GM19463 (cell line): ENCODE data around the gene MPL.
"Not testable (repeated sequence)": the region's sequence is repeated elsewhere in the genome, so short reads cannot be mapped to it uniquely, and the experiment has no call there.

ENCODE experiments used
- ATAC-seq: cut with Tn5 transposase; IDR thresholded peaks from one replicate; pipeline ENCODE4 v1.9.1; 2021; ENCODE audit warnings: mild to moderate bottlenecking, moderate library complexity; ENCODE audit not compliant: unreplicated experiment

The MPL gene

DNA sequence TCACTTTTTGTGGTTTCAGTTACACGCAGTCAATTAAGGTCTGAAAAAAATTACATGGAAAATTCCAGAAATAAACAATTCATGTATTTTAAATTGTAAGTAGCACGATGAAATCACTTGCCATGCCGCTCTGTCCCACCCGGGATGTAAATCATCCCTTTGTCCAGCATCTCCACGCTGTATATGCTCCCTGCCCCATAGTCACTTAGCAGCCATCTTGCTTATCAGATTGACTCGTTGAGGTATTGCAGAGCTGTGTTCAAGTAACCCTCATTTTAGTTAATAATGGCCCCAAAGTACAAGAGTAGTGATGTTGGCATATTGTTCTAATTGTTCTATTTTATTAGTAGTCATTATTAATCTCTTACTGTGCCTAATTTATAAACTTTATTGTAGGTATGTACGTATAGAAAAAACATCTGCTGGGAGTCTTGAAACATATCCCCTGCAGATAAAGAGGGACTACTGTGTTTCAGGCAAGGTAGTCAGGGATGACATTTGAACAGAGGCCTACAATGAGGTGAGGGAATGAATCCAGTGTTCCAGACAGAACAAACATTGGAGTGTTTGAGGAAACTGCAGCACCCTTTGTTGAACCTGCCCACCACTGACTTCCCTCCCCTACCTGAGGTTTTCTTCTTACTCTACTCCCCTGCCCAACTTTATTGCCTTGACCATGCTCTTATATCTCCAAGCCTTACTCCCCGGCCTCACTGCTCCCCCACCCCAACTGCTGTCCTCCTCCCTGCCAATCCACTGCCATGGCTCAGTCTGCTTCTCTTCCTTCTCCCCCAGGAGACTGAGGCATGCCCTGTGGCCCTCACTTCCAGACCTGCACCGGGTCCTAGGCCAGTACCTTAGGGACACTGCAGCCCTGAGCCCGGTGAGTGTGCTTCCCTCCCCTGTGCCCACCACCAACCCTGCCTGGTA, 14.1 kb downstream of the MPL start:
- ATAC-seq, result no peak

DNA sequence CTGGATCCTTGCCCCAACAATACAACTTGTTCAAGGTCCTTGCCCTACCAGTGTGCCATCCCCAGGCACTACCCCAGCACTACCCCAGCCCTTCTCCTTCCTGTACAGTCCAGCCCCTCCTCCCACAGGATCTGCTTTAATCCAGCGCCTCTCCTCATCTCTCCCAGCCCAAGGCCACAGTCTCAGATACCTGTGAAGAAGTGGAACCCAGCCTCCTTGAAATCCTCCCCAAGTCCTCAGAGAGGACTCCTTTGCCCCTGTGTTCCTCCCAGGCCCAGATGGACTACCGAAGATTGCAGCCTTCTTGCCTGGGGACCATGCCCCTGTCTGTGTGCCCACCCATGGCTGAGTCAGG, 14.7 kb downstream of the MPL start:
- no peak for ATAC-seq

DNA sequence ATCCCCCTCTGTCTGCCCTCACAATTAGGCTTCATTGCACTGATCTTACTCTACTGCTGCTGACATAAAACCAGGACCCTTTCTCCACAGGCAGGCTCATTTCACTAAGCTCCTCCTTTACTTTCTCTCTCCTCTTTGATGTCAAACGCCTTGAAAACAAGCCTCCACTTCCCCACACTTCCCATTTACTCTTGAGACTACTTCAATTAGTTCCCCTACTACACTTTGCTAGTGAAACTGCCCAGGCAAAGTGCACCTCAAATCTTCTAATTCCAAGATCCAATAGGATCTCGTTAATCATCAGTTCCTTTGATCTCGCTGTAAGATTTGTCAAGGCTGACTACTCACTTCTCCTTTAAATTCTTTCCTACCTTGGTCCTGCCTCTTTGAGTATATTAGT, 15.3 kb downstream of the MPL start:
- ATAC-seq, result no peak

DNA sequence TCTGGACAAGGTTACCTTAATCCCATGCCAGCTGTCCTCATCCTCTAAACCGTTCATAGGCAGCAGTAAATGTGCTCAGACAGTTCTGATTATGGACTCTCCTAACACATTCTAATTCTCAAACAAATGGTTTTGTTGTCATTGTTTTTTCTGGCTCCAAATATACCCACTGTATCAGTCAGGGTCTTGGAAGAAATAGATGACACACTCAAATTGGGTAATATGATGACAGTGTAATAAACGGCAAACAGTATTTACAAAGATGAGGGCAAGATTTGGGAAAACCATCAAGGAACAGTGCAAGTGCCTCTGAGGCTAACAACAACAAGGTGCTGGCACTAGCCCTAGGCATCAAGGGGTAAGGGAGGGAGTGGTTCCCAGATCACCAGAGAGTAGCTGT, 16.9 kb downstream of the MPL start:
- no peak for ATAC-seq

DNA sequence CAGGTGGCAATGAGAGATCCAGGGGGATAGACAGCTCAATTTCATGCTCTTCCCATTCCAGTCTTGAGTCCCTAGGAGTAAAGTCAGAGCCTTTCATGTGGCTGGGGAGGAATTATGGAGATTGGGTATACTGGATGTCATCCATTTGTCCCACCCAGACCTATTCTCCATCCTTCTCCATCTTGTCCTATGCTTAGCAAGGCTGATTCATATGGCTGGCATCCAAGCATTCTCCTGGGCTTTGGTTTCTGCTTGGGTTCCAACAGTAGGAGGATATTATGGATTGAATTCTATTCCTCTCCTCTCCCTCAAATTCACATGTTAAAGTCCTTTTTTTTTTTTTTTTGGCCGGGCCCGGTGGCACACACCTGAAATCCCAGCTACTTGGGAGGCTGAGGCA, 17.3 kb downstream of the MPL start:
- no peak for ATAC-seq

DNA sequence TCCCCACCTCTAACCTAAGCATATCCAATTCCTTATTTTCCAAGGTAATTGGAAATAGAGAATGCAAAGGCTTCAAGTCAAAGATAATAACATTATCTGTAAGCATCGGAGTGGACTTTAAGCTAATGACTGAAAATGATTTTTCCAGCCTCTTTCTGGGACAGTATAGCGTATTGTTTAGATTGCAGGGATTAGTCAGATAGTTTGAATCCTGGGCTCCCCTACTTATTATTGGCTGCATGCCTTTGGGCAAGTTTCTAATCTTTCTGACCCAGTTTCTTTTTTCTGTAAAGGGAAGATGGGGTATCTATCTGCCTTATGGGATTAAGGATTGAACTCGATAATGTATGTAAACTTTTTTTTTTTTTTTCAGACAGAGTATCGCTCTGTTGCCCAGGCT, 19.6 kb downstream of the MPL start:
- no peak for ATAC-seq

DNA sequence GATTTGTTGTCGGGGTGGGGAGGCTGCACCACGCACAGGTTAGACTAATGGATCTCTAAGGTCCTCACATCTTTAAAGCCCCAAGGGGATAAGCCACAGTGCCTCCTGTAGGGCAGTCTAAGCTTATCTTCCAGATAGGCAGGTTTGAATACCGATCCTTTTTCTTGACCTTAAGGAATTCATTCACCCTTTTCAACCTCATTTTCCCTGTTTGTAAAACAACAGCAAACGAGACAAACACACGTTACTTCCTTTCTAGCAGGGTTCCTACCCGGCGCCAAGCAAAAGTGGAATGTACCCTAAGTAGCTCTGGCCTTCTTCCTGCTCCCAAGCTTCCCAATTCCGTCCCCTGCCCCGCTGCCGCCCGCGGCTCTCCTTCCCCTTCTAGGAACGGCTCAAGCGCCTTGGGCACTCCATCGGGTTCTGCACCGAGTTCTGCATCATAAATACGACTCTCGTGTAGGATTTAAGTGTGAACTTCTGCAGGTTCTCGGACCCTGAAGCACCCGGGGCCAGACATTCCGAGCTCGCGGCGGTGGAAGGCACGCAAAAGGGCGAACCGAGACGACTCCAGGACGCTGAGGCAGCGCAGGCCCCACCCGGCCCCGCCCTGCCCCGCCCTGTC, 20.6 kb downstream of the MPL start:
- peak; percentile 3 for ATAC-seq

DNA sequence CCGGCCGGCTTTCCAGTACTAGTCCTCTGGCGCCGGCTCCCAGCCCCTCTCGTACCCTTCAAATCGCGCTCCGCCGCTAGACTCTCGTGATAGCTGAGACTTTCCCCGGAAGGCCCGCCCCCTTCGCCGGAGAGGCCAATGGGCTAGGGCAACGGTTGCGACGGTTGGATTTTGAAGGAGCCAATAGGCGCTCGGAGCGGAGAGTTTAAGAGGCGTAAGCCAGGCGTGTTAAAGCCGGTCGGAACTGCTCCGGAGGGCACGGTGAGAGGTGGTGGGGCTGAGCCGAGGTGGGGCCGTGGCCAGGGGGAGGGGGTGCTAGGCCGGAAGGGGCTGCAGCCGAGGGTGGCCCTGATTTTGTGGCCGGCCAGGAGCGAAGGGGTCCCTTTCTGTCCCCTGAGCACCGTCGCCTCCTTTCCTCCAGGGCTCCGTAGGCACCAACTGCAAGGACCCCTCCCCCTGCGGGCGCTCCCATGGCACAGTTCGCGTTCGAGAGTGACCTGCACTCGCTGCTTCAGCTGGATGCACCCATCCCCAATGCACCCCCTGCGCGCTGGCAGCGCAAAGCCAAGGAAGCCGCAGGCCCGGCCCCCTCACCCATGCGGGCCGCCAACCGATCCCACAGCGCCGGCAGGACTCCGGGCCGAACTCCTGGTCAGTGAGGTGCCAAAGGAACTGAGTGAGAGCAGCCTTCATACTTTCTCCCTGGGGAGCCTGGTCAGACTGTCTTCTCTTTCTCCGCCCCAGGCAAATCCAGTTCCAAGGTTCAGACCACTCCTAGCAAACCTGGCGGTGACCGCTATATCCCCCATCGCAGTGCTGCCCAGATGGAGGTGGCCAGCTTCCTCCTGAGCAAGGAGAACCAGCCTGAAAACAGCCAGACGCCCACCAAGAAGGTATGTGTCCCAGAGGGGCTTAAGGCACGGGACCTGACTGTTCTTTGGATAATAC, 21.4 kb downstream of the MPL start, which contains the start of gene CDC20:
CDC20 (plus strand) TSS at position 236 of the 948 bp plus-strand sequence; CDS start at position 471, 235 bp downstream.
- ATAC-seq, result peak; percentile 96

DNA sequence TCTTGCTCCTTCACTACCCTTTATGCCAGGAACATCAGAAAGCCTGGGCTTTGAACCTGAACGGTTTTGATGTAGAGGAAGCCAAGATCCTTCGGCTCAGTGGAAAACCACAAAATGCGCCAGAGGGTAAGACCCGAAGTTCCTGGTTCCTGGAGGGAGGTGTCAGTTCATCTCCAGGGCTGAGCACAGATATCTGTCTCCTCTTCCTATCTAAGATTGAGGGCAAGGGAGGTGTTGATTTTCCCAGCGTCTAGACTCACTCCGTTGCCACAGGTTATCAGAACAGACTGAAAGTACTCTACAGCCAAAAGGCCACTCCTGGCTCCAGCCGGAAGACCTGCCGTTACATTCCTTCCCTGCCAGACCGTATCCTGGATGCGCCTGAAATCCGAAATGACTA, 22.1 kb downstream of the MPL start:
- no peak for ATAC-seq

DNA sequence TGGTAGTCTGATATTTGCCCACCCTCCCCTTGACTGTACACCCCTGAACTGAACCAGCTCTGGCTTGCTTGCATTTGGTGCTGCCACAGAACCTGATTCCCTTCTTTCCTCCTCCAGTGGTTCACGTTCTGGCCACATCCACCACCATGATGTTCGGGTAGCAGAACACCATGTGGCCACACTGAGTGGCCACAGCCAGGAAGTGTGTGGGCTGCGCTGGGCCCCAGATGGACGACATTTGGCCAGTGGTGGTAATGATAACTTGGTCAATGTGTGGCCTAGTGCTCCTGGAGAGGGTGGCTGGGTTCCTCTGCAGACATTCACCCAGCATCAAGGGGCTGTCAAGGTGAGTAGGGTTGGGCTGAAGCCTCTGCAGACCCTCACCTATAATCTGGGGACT, 23.0 kb downstream of the MPL start:
- ATAC-seq, result no peak

DNA sequence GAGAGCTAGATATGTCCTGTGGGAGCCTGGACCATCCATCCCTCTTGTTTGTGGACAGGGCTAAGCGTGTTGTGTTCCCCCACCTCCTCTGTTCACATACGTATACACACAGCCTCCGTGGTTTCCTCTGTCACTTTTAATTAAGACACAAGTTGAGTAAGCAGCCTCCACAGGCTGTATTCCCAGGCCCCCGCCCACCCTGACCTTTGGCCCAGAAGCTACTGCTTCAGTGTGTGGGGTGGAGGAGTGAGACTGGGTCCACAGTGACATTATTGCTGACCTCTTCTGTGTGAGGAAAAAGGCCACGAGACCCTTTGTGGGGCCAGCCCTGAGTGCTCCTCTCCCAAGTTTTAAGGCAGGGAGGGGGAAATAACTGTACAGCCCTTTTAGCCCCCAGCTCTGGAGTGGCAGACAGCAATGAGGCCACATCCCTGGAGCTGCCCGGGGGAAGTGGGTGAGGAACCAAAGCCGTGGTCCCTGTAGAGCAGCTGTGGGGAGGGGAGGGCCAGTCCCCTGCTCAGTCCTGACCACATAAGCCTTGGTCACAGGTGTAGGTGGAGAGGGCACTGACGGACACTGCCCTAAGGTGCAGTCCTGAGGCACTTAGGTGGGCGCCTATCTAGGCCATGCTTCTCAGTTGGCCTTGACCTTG, 25.8 kb downstream of the MPL start:
- ATAC-seq, result no peak

DNA sequence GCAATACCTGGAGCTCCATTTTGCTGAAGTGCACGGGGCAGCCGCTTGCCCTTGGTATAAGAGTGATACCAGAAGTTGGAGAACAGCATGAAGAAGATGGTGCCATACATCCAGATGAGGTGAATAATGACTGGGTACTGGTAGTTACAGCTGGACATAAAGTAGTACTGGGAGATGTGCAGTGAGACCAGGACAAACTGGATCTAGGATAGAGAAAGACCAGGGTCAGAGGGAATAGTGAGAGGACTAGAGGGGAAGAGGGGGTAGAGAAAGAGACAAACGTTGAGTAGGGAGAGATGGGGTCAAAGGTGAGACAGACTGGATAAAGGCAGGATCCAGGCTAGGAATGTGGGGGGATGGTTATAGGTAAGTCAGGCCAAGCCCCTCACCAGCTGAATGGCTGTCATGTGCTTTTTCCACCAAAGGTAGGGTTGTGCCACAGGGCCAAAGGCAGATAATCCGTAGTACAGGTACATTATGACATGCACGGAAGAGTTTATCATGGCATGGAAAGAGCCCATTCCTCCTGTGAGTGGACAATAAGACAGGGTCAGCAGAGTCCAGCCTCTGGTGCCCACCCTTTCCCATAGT, 26.4 kb downstream of the MPL start:
- ATAC-seq, result no peak

DNA sequence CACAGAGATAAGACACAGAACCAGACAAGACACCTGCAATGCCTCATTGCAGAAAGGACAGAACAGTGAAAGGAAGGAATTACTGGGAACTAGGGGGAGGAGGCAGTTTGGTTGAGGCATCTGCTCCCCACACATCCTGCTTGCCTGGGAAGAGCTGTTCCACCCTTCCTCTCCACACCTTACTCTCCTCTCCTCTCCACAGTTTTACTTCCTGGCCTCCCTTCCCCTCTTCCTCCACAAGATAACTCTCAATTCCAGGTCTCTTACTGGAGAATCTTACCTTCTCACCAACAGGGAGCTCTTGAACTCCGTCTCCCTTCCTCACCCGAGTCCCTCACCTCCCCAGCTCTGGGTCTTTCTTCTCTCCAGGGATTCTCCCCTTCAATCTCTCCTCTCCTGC, 28.1 kb downstream of the MPL start:
- ATAC-seq, result no peak

DNA sequence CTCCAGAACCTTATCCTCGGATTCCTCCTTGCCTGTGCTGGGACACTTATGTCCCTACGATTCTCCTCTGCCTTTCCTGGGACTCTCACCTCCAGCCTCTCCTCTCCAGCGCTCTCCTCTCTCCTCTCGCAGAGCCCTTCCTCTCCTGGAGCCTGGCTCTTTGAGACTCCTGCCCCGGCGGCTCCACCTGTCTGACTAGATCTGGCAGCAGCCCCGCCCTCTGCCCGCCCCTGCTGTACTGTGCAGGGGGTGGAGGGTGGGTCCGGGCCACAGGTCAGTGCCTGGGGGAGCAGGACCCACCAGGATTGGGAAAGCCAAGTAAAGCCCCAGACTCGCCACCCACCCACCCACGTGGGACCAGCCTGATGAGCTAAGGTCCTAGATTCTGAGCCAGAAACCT, 28.6 kb downstream of the MPL start:
- no peak for ATAC-seq

DNA sequence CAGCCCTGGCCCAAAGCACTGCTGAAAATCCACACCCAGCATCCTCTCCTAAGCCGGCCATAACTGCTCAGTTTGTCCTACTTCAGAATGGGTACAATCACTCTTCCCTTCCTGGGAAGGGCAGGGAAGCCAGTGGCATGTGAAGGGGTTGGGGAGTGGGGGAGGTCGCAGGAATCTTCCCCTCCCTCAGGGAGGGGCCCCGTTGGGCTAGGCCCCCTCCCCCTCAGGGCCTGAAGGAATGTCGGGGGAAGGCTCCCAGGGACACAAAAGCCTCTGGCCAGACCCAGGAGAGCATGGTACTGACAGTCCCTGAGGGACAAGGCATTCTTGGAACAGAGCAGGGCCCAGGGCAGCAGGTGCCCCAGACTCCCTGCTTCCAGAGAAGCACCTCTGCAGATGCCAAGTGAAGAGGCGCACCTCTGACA, 29.0 kb downstream of the MPL start:
- ATAC-seq, result no peak

DNA sequence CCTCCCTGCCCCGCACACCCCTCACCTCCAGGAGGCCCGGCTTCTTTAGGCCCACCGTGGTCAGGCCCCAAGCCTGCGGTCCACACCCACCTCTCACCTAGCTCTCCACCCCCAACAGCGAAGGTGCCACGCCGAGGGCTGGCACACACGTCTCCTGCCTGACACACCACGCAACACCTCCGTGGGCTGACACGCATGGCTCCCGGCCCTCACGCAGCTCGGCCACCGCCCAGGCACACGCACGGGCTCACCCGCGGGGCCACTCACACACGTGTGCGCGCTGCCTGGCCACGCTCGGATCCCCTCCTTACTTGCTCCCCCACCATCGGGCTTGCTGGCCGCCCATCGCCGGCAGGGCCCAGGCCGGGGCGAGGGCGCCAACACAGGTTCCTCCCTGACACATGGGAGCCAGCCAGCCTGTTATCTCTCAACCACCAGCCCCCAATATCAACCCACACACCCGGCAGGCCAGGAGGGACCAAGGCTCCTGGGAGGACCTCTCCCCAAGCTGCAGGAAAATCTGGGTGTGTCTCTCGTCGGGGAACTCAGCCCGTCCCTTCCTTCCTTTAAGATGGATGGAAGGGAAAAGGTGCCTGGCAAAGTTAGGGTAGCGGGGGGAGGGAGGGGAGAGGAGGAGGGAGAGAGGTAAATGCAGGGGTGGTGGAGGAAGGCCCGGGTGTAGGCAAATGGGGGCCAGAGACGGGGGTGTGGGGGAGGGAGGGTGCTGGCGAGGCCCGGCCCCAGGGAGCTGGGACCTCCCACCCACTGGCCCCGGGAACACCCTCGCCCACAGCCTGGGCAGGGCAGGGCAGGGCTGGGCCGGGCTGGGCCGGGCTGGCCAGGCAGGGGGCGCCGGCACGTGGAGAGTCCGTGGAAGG, 29.6 kb downstream of the MPL start:
- peak; percentile 41 for ATAC-seq

DNA sequence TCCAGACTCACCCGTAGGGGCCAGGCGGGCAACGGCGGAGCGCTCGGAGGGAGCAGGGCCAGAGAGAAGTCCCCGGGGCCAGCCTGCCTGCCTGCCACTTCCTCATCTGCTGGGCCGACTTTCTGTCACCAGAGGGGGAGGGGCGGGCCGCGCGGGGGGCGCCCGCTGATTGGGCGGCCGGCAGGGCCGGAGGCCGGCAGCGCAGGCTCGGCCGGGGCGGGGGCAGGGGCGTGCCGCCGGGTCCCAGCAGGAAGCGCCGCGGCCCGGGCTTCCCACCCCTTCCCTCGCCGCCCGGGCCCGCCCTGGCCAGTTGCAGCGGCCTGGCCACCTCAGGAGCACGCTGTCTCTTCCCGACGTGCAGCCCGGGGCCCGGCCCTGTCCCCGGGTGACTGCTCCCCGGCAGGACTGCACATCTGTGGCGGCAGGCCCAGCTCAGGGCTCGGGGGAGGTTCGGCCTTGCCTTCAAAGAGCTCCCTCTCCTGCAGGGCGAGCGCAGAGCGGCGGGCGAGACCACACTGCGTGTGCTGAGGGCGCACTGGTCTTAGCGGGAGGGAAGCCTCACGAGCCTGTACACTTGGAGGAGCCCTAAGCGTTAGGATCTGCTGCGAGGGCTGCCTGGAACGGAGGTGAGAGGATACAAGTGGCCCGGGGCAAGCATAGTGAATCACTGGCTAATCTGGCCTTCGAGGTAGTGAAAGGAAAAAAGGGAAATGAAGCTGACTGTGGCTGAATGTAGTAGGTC, 30.5 kb downstream of the MPL start, which contains the start of gene ELOVL1:
ELOVL1 (minus strand) TSS at position 108 of the 742 bp plus-strand sequence. CDS start 2,402 bp downstream, outside the sequence.
- ATAC-seq, result peak; percentile 77

DNA sequence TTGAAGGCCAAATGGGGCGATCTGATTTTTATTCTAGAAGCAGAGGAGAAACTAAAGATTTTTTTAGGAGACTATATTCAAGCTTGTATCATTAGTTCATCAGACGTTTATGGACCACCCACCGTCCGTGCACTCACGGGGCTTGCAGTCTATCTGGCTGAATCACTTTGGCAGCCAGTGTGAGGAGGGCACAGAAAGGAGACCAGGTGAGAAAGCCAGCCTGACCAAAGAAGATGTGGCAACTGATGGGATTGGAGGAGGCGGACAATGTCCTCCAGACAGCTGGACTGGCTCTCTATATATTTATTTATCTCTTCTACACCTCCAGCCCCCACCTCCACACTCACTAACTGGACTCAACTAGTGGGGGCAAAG, 31.0 kb downstream of the MPL start:
- ATAC-seq, result no peak

DNA sequence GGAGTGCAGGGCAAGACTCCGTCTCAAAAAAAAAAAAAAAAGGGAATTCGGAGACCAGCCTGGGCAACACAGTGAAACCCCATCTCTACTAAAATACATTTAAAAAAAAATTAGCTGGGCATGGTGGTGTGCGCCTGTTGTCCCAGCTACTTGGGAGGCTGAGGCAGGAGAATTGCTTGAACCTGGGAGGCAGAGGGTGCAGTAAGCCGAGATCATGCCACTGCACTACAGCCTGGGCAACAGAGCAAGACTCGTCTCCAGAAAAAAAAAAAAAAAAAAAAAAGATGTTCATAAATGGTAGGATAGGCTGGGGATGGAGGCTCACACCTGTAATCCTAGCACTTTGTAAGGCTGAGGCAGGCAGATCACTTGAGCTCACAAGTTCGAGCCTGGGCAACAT, 32.2 kb downstream of the MPL start:
- not testable (repeated sequence) for ATAC-seq
